ENCODE measurements around the gene PIAS2.
"Not testable (repeated sequence)": the region's sequence is repeated elsewhere in the genome, so short reads cannot be mapped to it uniquely, and the experiment has no call there.

PIAS2 gene

GRCh38 chr18:46917108-46917802, at the start of gene PIAS2, which contains the start of gene KATNAL2:
PIAS2 (minus strand) TSS chr18:46917507; CDS start chr18:46917345, 162 bp downstream.
KATNAL2 (plus strand) TSS chr18:46917602; CDS start chr18:46946873, 29,271 bp downstream.
- DNase-seq (ENCODE audit: low read depth), result peak; percentile 33

GRCh38 chr18:46966266-46966665, 49.0 kb upstream of the PIAS2 start:
- DNase-seq (ENCODE audit: low read depth), result not testable (repeated sequence)

- not testable (repeated sequence) for DNase-seq (ENCODE audit: low read depth)
Measured at GRCh38 chr18:46964579-46965293, 47.4 kb upstream of the PIAS2 start.

GRCh38 chr18:46963656-46964578, 46.6 kb upstream of the PIAS2 start:
- not testable (repeated sequence) for DNase-seq (ENCODE audit: low read depth)

GRCh38 chr18:46958209-46958608, 40.9 kb upstream of the PIAS2 start:
- DNase-seq (ENCODE audit: low read depth), result no peak

GRCh38 chr18:46953195-46953594, 35.9 kb upstream of the PIAS2 start:
- DNase-seq (ENCODE audit: low read depth), result no peak

- no peak for DNase-seq (ENCODE audit: low read depth)
Measured at GRCh38 chr18:46950064-46950656, 32.9 kb upstream of the PIAS2 start.

GRCh38 chr18:46946656-46947282, 29.5 kb upstream of the PIAS2 start:
- peak; percentile 16 for DNase-seq (ENCODE audit: low read depth)

GRCh38 chr18:46942646-46943045, 25.3 kb upstream of the PIAS2 start:
- DNase-seq (ENCODE audit: low read depth), result no peak

- no peak for DNase-seq (ENCODE audit: low read depth)
Measured at GRCh38 chr18:46939998-46940571, 22.8 kb upstream of the PIAS2 start.

- DNase-seq (ENCODE audit: low read depth), result no peak
Measured at GRCh38 chr18:46939337-46939963, 22.1 kb upstream of the PIAS2 start.

GRCh38 chr18:46920653-46921052, 3.3 kb upstream of the PIAS2 start:
- no peak for DNase-seq (ENCODE audit: low read depth)

- no peak for DNase-seq (ENCODE audit: low read depth)
Measured at GRCh38 chr18:46920067-46920466, 2.8 kb upstream of the PIAS2 start.

GRCh38 chr18:46917803-46918600, 695 bp upstream of the PIAS2 start:
- no peak for DNase-seq (ENCODE audit: low read depth)

- no peak for DNase-seq (ENCODE audit: low read depth)
Measured at GRCh38 chr18:46916551-46917107, 678 bp downstream of the PIAS2 start.

GRCh38 chr18:46915800-46916550, 1.3 kb downstream of the PIAS2 start:
- DNase-seq (ENCODE audit: low read depth), result no peak

- DNase-seq (ENCODE audit: low read depth), result no peak
Measured at GRCh38 chr18:46910856-46911255, 6.5 kb downstream of the PIAS2 start.

GRCh38 chr18:46909497-46909896, 7.8 kb downstream of the PIAS2 start:
- DNase-seq (ENCODE audit: low read depth), result no peak

GRCh38 chr18:46903406-46903805, 13.9 kb downstream of the PIAS2 start:
- no peak for DNase-seq (ENCODE audit: low read depth)
